ENCODE results near the gene PLSCR3. TPM values are rescaled to one million over a fixed set of nuclear protein-coding genes. Genes with fewer than 3 reads are reported as not detected.

PLSCR3 gene
- total and polyA plus RNA-seq, 2 donors (not counting 1 experiment from before 2014, with no cell fraction given) = 25.4 to 39.1 TPM

DNA sequence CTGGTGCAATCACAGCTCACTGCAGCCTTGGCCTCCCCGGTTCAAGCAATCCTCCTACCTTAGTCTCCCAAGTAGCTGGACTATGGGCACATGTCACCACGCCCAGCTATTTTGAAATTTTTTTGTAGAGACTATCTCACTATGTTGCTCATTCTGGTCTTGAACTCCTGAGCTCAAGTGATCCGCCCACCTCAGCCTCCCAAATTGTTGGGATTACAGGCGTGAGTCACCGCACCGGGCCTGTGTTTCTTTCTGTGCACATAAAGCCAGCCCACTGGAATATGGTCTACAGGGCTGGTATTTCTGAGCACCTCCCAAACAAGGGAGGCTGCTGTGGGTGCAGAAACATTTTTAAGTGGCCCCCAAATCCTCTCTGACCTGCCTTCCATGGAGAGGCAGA, 31.0 kb downstream of the PLSCR3 start:
- Histone ChIP-seq H2AFZ (ENCODE audit: low read length) (no peak overlapping the region), H3K27me3 (ENCODE audit: control insufficient read depth, insufficient read depth, low read length) (no peaks in the 10 kb centered on the region), H4K20me1 (ENCODE audit: control insufficient read depth, extremely low read depth, insufficient read depth, low read length) (no peaks in the 10 kb centered on the region), H3K4me3 (replicated peaks in 1 of 4; ENCODE audit: control extremely low read depth in 1 of 4, insufficient read depth in 1 of 4, low read depth in 3 of 4, low read length in 4 of 4) (no peak overlapping the region), H3K4me1 (ENCODE audit: control insufficient read depth, extremely low read depth, insufficient read depth, low read length) (no peaks in the 10 kb centered on the region), H3K9me3 (ENCODE audit: control insufficient read depth, insufficient read depth, low read depth, low read length) (no peaks in the 10 kb centered on the region), H3K36me3 (ENCODE audit: control insufficient read depth, insufficient read depth, low read length) (no peaks in the 10 kb centered on the region), H3K9ac (ENCODE audit: insufficient read depth, low read length) (no peak overlapping the region), H3K4me2 (ENCODE audit: extremely low read depth, insufficient read depth, low read length) (no peak overlapping the region), H3K27ac (ENCODE audit: insufficient read depth, low read length) (no peak overlapping the region), H3K79me2 (ENCODE audit: control insufficient read depth, insufficient read depth, low read length) (no peaks in the 10 kb centered on the region)
- TF ChIP-seq, protein P1, sequence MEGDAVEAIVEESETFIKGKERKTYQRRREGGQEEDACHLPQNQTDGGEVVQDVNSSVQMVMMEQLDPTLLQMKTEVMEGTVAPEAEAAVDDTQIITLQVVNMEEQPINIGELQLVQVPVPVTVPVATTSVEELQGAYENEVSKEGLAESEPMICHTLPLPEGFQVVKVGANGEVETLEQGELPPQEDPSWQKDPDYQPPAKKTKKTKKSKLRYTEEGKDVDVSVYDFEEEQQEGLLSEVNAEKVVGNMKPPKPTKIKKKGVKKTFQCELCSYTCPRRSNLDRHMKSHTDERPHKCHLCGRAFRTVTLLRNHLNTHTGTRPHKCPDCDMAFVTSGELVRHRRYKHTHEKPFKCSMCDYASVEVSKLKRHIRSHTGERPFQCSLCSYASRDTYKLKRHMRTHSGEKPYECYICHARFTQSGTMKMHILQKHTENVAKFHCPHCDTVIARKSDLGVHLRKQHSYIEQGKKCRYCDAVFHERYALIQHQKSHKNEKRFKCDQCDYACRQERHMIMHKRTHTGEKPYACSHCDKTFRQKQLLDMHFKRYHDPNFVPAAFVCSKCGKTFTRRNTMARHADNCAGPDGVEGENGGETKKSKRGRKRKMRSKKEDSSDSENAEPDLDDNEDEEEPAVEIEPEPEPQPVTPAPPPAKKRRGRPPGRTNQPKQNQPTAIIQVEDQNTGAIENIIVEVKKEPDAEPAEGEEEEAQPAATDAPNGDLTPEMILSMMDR (conservative IDR thresholded peaks at IDR 0.05 in 1 of 2, IDR thresholded peaks at IDR 0.05 in 1 of 2; ENCODE audit: low read depth in 1 of 2, low read length in 2 of 2) = no peak
- no peak for TF ChIP-seq EZH2 (IDR thresholded peaks at IDR 0.05; ENCODE audit: low read length, missing control alignments)
- DNase-seq (ENCODE audit: low read depth in 2 of 2) = no peak

DNA sequence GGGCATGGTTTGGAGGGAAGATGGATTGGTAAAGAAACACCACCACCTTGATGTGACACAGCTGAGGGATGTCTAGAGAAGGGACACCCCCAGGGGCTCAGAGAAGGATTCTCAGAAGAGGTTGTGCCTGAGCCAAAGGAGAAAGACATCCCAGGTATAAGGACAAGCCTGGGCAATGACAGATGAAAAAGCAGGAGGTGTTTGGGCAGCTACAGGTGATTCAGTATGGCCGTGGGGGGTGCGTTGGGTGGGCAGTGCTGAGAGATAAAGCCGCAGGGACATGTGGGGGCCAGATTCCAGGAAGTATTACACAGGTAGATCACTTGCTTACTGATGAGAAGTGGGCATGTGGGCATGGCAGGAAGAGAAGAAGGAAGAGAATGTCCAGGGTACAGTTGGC, 32.4 kb downstream of the PLSCR3 start:
- no peak for DNase-seq (ENCODE audit: low read depth in 2 of 2)
- Histone ChIP-seq H3K9ac (ENCODE audit: insufficient read depth, low read length) (no peak overlapping the region), H3K4me3 (replicated peaks in 1 of 4; ENCODE audit: control extremely low read depth in 1 of 4, insufficient read depth in 1 of 4, low read depth in 3 of 4, low read length in 4 of 4) (no peak overlapping the region), H2AFZ (ENCODE audit: low read length) (no peak overlapping the region), H3K36me3 (ENCODE audit: control insufficient read depth, insufficient read depth, low read length) (no peaks in the 10 kb centered on the region), H3K9me3 (ENCODE audit: control insufficient read depth, insufficient read depth, low read depth, low read length) (no peaks in the 10 kb centered on the region), H3K27me3 (ENCODE audit: control insufficient read depth, insufficient read depth, low read length) (no peaks in the 10 kb centered on the region), H3K27ac (ENCODE audit: insufficient read depth, low read length) (no peak overlapping the region), H3K79me2 (ENCODE audit: control insufficient read depth, insufficient read depth, low read length) (no peaks in the 10 kb centered on the region), H3K4me1 (ENCODE audit: control insufficient read depth, extremely low read depth, insufficient read depth, low read length) (no peaks in the 10 kb centered on the region), H4K20me1 (ENCODE audit: control insufficient read depth, extremely low read depth, insufficient read depth, low read length) (no peaks in the 10 kb centered on the region), H3K4me2 (ENCODE audit: extremely low read depth, insufficient read depth, low read length) (no peak overlapping the region)
- no peak for TF ChIP-seq EZH2 (IDR thresholded peaks at IDR 0.05; ENCODE audit: low read length, missing control alignments)
- TF ChIP-seq, protein P1 (conservative IDR thresholded peaks at IDR 0.05 in 1 of 2, IDR thresholded peaks at IDR 0.05 in 1 of 2; ENCODE audit: low read depth in 1 of 2, low read length in 2 of 2) = no peak

- Histone ChIP-seq H4K20me1 (ENCODE audit: control insufficient read depth, extremely low read depth, insufficient read depth, low read length) (no peaks in the 10 kb centered on the region), H2AFZ (ENCODE audit: low read length) (no peak overlapping the region), H3K9me3 (ENCODE audit: control insufficient read depth, insufficient read depth, low read depth, low read length) (no peaks in the 10 kb centered on the region), H3K79me2 (ENCODE audit: control insufficient read depth, insufficient read depth, low read length) (peaks cover 12% of the 10 kb centered on the region), H3K4me1 (ENCODE audit: control insufficient read depth, extremely low read depth, insufficient read depth, low read length) (peaks cover 15% of the 10 kb centered on the region), H3K4me2 (ENCODE audit: extremely low read depth, insufficient read depth, low read length) (no peak overlapping the region), H3K9ac (ENCODE audit: insufficient read depth, low read length) (no peak overlapping the region), H3K36me3 (ENCODE audit: control insufficient read depth, insufficient read depth, low read length) (no peaks in the 10 kb centered on the region), H3K27me3 (ENCODE audit: control insufficient read depth, insufficient read depth, low read length) (no peaks in the 10 kb centered on the region), H3K27ac (ENCODE audit: insufficient read depth, low read length) (no peak overlapping the region), H3K4me3 (replicated peaks in 1 of 4; ENCODE audit: control extremely low read depth in 1 of 4, insufficient read depth in 1 of 4, low read depth in 3 of 4, low read length in 4 of 4) (no peak overlapping the region)
- no peak for DNase-seq (ENCODE audit: low read depth in 2 of 2)
- no peak for TF ChIP-seq EZH2 (IDR thresholded peaks at IDR 0.05; ENCODE audit: low read length, missing control alignments)
Observed at GRCh38 chr17:7357381-7357780, 36.9 kb downstream of the PLSCR3 start.
